SKM-1 (cell line): ENCODE results near the gene AP1G2.

ENCODE experiments used
- DNase-seq: peaks from one replicate; lab custom pipeline; 2025; ENCODE audit not compliant: unreplicated experiment; lab: John Stamatoyannopoulos, UW

Gene AP1G2

GRCh38 chr14:23521785-23522640 is 45.6 kb downstream of the AP1G2 start:
- no peak for DNase-seq

GRCh38 chr14:23520899-23521533 is 46.6 kb downstream of the AP1G2 start:
- DNase-seq, result no peak

GRCh38 chr14:23518709-23519108 is 48.9 kb downstream of the AP1G2 start:
- no peak for DNase-seq

GRCh38 chr14:23517650-23518326 is 49.8 kb downstream of the AP1G2 start:
- DNase-seq, result no peak

- DNase-seq, result no peak
Measured at GRCh38 chr14:23514644-23514957, 53.0 kb downstream of the AP1G2 start.

GRCh38 chr14:23513818-23514643 is 53.6 kb downstream of the AP1G2 start:
- DNase-seq, result no peak

GRCh38 chr14:23513005-23513817 is 54.4 kb downstream of the AP1G2 start:
- no peak for DNase-seq

- DNase-seq, result no peak
Measured at GRCh38 chr14:23512156-23512555, 55.4 kb downstream of the AP1G2 start.
